Measurements from ENCODE around the gene TLR4.

- TF ChIP-seq CTCF (IDR thresholded peaks at IDR 0.05; ENCODE audit: poor library complexity, severe bottlenecking): no peak
- TF ChIP-seq POLR2AphosphoS5 (IDR thresholded peaks at IDR 0.05): no peak
- TF ChIP-seq SMC3 (conservative IDR thresholded peaks at IDR 0.05; ENCODE audit: poor library complexity): no peak
- no peak for TF ChIP-seq RAD21 (conservative IDR thresholded peaks at IDR 0.05)
- no peak for TF ChIP-seq EZH2 (IDR thresholded peaks at IDR 0.05; ENCODE audit: borderline replicate concordance, insufficient read depth, low read length, poor library complexity, severe bottlenecking)
- no peak for TF ChIP-seq EP300 (conservative IDR thresholded peaks at IDR 0.05; ENCODE audit: poor library complexity, severe bottlenecking)
- TF ChIP-seq REST (IDR thresholded peaks at IDR 0.05; ENCODE audit: borderline replicate concordance): no peak
Observed at GRCh38 chr9:117704597-117704996, 394 bp downstream of the TLR4 start.

All from neural cell (in vitro differentiated cells).